CD14-positive monocyte (primary cell): ENCODE data around the gene NR2F2. TPM values are rescaled to one million over a fixed set of nuclear protein-coding genes. Genes with fewer than 3 reads are reported as not detected.

Source experiments
- DNase-seq, 3 donors: peaks; one replicate each; pipeline ENCODE4 v3.0.0-alpha.2; 2011 to 2022
- H2AFZ ChIP-seq: 2 replicates; pipeline ENCODE4 v1.6.0; 2012; ENCODE audit warnings: mild to moderate bottlenecking, low read depth, low read length, inconsistent platforms; ENCODE audit not compliant: insufficient read depth, poor library complexity, severe bottlenecking
- H3K27ac ChIP-seq, 2 donors: 1 replicate in 1 of 2; 2 replicates in 1 of 2; pipeline ENCODE4 v1.5.1; 2012 to 2013; ENCODE audit warnings: low read length in 2 of 2, control low read depth in 1 of 2, inconsistent platforms in 1 of 2, low read depth in 1 of 2, mild to moderate bottlenecking in 1 of 2
- H3K27me3 ChIP-seq, 2 donors: one replicate each; pipeline versions ENCODE4 v1.6.0 to v1.6.1; 2011 to 2013; ENCODE audit warnings: low read length in 2 of 2; ENCODE audit not compliant: control insufficient read depth in 2 of 2, insufficient read depth in 2 of 2
- H3K36me3 ChIP-seq, 2 donors: replicated peaks in 1 of 2; 1 replicate in 1 of 2; 2 replicates in 1 of 2; pipeline versions ENCODE4 v1.5.1 to v1.6.1; 2012 to 2013; ENCODE audit warnings: low read length in 2 of 2, control low read depth in 1 of 2, inconsistent platforms in 1 of 2, mild to moderate bottlenecking in 1 of 2; ENCODE audit not compliant: insufficient read depth in 2 of 2, control insufficient read depth in 1 of 2
- H3K4me1 ChIP-seq, 2 donors: 1 replicate in 1 of 2; 2 replicates in 1 of 2; pipeline versions ENCODE4 v1.5.1 to v1.6.1; 2012 to 2013; ENCODE audit warnings: low read length in 2 of 2, control low read depth in 1 of 2, inconsistent platforms in 1 of 2, mild to moderate bottlenecking in 1 of 2, moderate library complexity in 1 of 2; ENCODE audit not compliant: insufficient read depth in 2 of 2, control insufficient read depth in 1 of 2
- H3K4me2 ChIP-seq: replicated peaks from 2 replicates; pipeline ENCODE3; 2012; ENCODE audit warnings: low read length, moderate library complexity, mild to moderate bottlenecking; ENCODE audit not compliant: poor library complexity, severe bottlenecking; ENCODE audit errors: extremely low read depth
- H3K4me3 ChIP-seq, 3 experiments: fragments of 200-600 bp in 1 of 3; sonication (generic) in 1 of 3; replicated peaks in 1 of 3; 1 replicate in 2 of 3; 2 replicates in 1 of 3; pipeline ENCODE4 v1.5.1; 2011 to 2013; ENCODE audit warnings: low read length in 3 of 3, mild to moderate bottlenecking in 3 of 3, control low read depth in 2 of 3, low read depth in 2 of 3, inconsistent platforms in 1 of 3, moderate library complexity in 1 of 3
- H3K79me2 ChIP-seq: 2 replicates; pipeline ENCODE4 v1.6.0; 2012; ENCODE audit warnings: mild to moderate bottlenecking, control low read depth, inconsistent platforms, low read length, moderate library complexity; ENCODE audit not compliant: insufficient read depth
- H3K9ac ChIP-seq: 2 replicates; pipeline ENCODE4 v1.6.0; 2017; ENCODE audit warnings: low read length, mild to moderate bottlenecking; ENCODE audit not compliant: insufficient read depth, poor library complexity, severe bottlenecking
- H3K9me3 ChIP-seq, 2 donors: replicated peaks in 1 of 2; 1 replicate in 1 of 2; 2 replicates in 1 of 2; pipeline versions ENCODE4 v1.5.1 to v1.6.1; 2012 to 2013; ENCODE audit warnings: low read length in 2 of 2, control low read depth in 1 of 2; ENCODE audit not compliant: control insufficient read depth in 1 of 2, insufficient read depth in 1 of 2
- H4K20me1 ChIP-seq: 2 replicates; pipeline ENCODE4 v1.6.0; 2012; ENCODE audit warnings: mild to moderate bottlenecking, low read length, control low read depth, moderate library complexity; ENCODE audit not compliant: insufficient read depth
- H3K27ac Mint-ChIP-seq, 7 donors: one replicate each; pipeline ENCODE4 v1.8.0; 2020; ENCODE audit warnings: mild to moderate bottlenecking in 7 of 7, mixed read lengths in 7 of 7, moderate library complexity in 6 of 7, inconsistent platforms in 2 of 7
- H3K27me3 Mint-ChIP-seq, 3 donors: one replicate each; pipeline ENCODE4 v1.8.0; 2021 to 2022; ENCODE audit warnings: low read depth in 3 of 3, mild to moderate bottlenecking in 3 of 3, mixed read lengths in 3 of 3, moderate library complexity in 3 of 3, inconsistent platforms in 1 of 3
- H3K36me3 Mint-ChIP-seq, 2 donors: one replicate each; pipeline ENCODE4 v1.8.0; 2020; ENCODE audit warnings: mixed read lengths in 2 of 2, inconsistent platforms in 1 of 2, mild to moderate bottlenecking in 1 of 2
- H3K4me1 Mint-ChIP-seq: one replicate; pipeline ENCODE4 v1.8.0; 2020; ENCODE audit warnings: mild to moderate bottlenecking, mixed read lengths
- H3K4me3 Mint-ChIP-seq, 2 donors: one replicate each; pipeline ENCODE4 v1.8.0; 2020; ENCODE audit warnings: mild to moderate bottlenecking in 2 of 2, mixed read lengths in 2 of 2, moderate library complexity in 1 of 2
- H3K9me3 Mint-ChIP-seq, 7 donors: one replicate each; pipeline ENCODE4 v1.8.0; 2020 to 2022; ENCODE audit warnings: mixed read lengths in 7 of 7, mild to moderate bottlenecking in 6 of 7, moderate library complexity in 6 of 7, inconsistent platforms in 2 of 7
- WGBS: methylation state at CpG from one replicate; pipeline ENCODE4 v1.1.5; 2013; ENCODE audit warnings: missing lambda C conversion rate; ENCODE audit not compliant: insufficient coverage; 5-methylcytosine and 5-hydroxymethylcytosine counted together
- intact Hi-C, 2 donors: fragments of 100-400 bp; cut with micrococcal nuclease; formaldehyde crosslinking; loops; one replicate each; pipeline versions ENCODE4 v1.15.0 to v1.15.1; 2023
- polyA plus RNA-seq, 3 donors: library from polyadenylated mRNA; depleted of rRNA in 1 of 3; unstranded in 2 of 3; stranded (reverse) in 1 of 3; fragments of 300-500 nt in 2 of 3; fragments of >200 nt in 1 of 3; fragmentation: Illumina TruSeq in 2 of 3; gene quantifications; 1 replicate in 2 of 3; 2 replicates in 1 of 3; pipeline ENCODE4 v1.2.3, GENCODE V29; 2012 to 2021
- TF ChIP-seq, protein P1 (sequence below): fragments of 200-600 bp; IDR thresholded peaks from one replicate; pipeline ENCODE4 v1.8.0; 2022; ENCODE audit warnings: antibody characterized with exemption, mild to moderate bottlenecking

NR2F2 gene
- polyA plus RNA-seq, 3 donors, result not detected

DNA sequence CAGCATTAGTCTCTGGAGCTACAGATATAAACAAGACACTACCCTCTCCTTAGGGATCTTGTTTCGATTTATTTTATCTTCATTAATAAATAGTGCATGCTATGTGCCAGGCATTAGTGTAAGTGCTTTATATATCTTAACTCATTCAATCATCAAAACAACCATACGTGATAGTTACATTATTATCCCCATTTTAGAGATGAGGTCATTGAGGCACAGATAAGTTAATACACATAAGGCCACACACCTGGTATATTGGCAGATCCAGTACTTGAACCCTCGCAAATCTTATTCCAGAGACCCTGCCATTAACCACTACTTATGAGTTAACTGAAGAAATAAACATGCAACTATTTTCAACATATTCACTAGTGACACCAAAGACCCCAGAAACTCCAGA lies 25.7 kb upstream of the NR2F2 start:
- peaks cover 0 to 2% of the 10 kb centered on the region in 2 donors for H3K27me3 ChIP-seq
- H3K79me2 ChIP-seq, result no peaks in the 10 kb centered on the region
- Mint-ChIP-seq H3K4me3 (no peak overlapping the region), H3K27ac (no peak overlapping the region), H3K9me3 (peaks cover 0 to 6% (median 0%) of the 10 kb centered on the region in 7 donors), H3K36me3 (no peaks in the 10 kb centered on the region), H3K27me3 (peaks cover 0 to 2% (median 1%) of the 10 kb centered on the region in 3 donors), H3K4me1 (no peaks in the 10 kb centered on the region)
- no peaks in the 10 kb centered on the region for H3K9me3 ChIP-seq
- no peak overlapping the region for H3K9ac ChIP-seq
- H4K20me1 ChIP-seq, result no peaks in the 10 kb centered on the region
- H3K4me3 ChIP-seq, result no peak overlapping the region
- H3K4me2 ChIP-seq, result no peak overlapping the region
- H3K4me1 ChIP-seq, result no peaks in the 10 kb centered on the region
- TF ChIP-seq, protein P1, sequence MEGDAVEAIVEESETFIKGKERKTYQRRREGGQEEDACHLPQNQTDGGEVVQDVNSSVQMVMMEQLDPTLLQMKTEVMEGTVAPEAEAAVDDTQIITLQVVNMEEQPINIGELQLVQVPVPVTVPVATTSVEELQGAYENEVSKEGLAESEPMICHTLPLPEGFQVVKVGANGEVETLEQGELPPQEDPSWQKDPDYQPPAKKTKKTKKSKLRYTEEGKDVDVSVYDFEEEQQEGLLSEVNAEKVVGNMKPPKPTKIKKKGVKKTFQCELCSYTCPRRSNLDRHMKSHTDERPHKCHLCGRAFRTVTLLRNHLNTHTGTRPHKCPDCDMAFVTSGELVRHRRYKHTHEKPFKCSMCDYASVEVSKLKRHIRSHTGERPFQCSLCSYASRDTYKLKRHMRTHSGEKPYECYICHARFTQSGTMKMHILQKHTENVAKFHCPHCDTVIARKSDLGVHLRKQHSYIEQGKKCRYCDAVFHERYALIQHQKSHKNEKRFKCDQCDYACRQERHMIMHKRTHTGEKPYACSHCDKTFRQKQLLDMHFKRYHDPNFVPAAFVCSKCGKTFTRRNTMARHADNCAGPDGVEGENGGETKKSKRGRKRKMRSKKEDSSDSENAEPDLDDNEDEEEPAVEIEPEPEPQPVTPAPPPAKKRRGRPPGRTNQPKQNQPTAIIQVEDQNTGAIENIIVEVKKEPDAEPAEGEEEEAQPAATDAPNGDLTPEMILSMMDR, result no peak
- WGBS, result no CpG with 5 or more reads among the region's 3 CpGs
- H2AFZ ChIP-seq, result no peak overlapping the region
- intact Hi-C loops, result no loop called here
- no peak for DNase-seq
- H3K27ac ChIP-seq, result no peak overlapping the region
- no peaks in the 10 kb centered on the region for H3K36me3 ChIP-seq

DNA sequence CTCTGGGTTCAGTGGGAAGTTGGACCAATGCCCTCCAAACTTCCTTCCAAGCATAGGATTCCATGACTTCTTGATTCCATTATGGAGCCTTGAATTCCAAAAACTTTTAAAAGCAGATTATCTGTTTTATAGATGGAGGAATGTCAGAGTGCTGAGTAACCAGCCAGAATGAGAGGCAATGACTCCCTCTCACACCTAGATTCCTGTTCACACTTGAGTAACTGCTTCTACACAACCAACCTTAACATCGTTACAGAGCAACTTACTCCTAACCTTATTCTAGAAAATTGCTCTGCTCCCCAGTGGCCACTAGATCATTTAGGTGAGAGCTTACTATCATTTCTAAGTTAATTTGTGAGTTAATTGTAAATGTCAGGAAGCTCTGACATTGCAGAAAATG lies 24.2 kb upstream of the NR2F2 start:
- Histone ChIP-seq H3K4me2 (no peak overlapping the region), H3K4me1 (no peaks in the 10 kb centered on the region), H3K4me3 (no peak overlapping the region), H3K36me3 (no peaks in the 10 kb centered on the region), H3K27me3 (peaks cover 0 to 2% of the 10 kb centered on the region in 2 donors), H3K9me3 (no peaks in the 10 kb centered on the region), H3K79me2 (no peaks in the 10 kb centered on the region), H2AFZ (no peak overlapping the region), H3K27ac (no peak overlapping the region), H4K20me1 (no peaks in the 10 kb centered on the region), H3K9ac (no peak overlapping the region)
- Mint-ChIP-seq H3K9me3 (peaks cover 0 to 6% (median 0%) of the 10 kb centered on the region in 7 donors), H3K36me3 (no peaks in the 10 kb centered on the region), H3K27ac (no peak overlapping the region), H3K4me1 (no peaks in the 10 kb centered on the region), H3K27me3 (peaks cover 0 to 5% (median 1%) of the 10 kb centered on the region in 3 donors), H3K4me3 (no peak overlapping the region)
- TF ChIP-seq, protein P1, result no peak
- no CpG with 5 or more reads among the region's 1 CpG for WGBS
- DNase-seq, result no peak
- intact Hi-C loops, result no loop called here
